Thyroid gland (tissue), 4 donors: ENCODE results near the gene TAF8.

ENCODE experiments used
- CTCF ChIP-seq, 6 experiments: fragments of 200-600 bp in 3 of 6; fragments of 450-650 bp in 3 of 6; sonication (generic) in 3 of 6; IDR thresholded peaks; one replicate each; pipeline ENCODE4 v1.5.1; 2016 to 2019; ENCODE audit warnings: antibody characterized with exemption in 6 of 6, mild to moderate bottlenecking in 2 of 6, inconsistent platforms in 1 of 6, moderate library complexity in 1 of 6
- POLR2A ChIP-seq, 2 donors: fragments of 450-650 bp; IDR thresholded peaks; one replicate each; pipeline ENCODE4 v1.6.1; 2017; ENCODE audit warnings: antibody characterized with exemption in 2 of 2, mild to moderate bottlenecking in 2 of 2, moderate library complexity in 1 of 2

GRCh38 chr6:42068872-42069522 lies 18.7 kb downstream of the TAF8 start:
- TF ChIP-seq CTCF (IDR thresholded peaks at IDR 0.05): no peak
- TF ChIP-seq POLR2A (IDR thresholded peaks at IDR 0.05): no peak
